ELF-1 (cell line): ENCODE data around the gene NIFK.
"Not testable (repeated sequence)": the region's sequence is repeated elsewhere in the genome, so short reads cannot be mapped to it uniquely, and the experiment has no call there.

Experiments
- DNase-seq: peaks from one replicate; pipeline ENCODE4 v3.0.0-alpha.2; 2016; ENCODE audit warnings: low read depth, low spot score

Gene NIFK

DNA sequence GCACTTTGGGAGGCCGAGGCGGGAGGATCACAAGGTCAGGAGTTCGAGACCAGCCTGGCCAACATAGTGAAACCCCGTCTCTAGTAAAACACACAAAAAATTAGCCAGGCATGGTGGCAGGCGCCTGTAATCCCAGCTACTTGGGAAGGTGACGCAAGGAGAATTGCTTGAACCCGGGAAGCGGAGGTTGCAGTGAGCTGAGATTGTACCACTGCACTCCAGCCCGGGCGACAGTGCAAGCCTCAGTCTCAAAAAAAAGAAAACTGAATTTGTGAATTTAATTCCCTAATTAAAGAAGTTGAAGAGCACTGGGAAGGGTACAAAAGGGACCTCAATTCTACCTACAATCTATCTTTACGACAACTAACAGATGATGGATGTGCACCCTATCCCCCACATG is 2.1 kb downstream of the NIFK start:
- not testable (repeated sequence) for DNase-seq

DNA sequence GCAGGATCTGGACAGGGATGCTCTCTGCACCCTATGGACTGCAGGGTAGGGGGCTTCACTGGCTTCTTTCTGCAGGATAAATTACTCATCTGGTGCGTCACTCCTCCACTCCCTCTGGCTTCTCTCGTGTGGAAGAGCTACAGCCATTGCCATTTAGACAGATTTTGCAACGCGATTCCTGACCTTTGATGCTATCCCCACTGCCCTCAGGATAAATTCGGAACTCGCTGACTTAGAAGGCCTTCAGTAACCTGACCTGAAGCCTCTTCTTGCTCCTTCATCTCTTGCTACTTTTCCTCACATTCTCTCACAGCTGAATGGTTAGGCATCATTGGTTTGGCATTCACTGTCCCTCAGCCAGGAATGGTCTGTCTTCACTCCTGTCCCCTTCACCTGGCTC is 5.3 kb downstream of the NIFK start:
- DNase-seq, result no peak

DNA sequence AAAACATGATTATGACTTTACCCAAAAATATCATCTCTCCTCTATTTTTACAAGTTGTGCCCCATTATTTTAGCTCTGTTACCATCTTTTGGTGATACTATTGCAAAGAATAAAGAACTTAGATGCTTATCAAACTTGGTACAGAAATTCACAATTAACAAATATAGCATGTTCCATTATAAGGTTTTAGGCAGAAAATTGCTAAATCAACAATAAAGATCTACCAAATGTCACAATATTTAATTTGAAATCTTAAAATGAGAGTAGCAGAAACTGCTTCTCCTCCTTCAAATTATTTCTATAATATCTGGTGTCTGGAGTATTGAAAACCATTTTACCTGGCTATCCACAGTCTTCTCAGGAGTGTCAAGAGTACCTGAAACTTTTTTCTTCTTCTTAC is 8.7 kb downstream of the NIFK start:
- no peak for DNase-seq

DNA sequence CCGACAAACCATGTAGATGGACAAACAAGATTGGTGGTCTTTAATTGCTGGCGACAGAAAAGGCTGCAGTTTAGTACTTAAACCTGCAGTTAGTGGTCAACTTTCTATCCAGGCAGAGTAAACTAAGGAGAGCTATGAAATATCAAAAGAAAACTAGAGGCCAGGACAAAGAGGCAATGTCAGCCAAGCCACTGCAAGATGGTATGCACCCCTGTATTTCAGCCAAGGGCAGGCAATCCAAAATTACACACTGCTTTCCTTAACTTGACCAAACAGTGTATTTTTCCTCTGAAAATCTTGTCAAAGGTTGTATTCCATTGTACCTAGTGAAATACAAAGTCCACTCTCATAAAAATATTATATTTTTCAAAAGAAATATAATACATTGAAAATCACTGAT is 9.3 kb downstream of the NIFK start:
- no peak for DNase-seq

DNA sequence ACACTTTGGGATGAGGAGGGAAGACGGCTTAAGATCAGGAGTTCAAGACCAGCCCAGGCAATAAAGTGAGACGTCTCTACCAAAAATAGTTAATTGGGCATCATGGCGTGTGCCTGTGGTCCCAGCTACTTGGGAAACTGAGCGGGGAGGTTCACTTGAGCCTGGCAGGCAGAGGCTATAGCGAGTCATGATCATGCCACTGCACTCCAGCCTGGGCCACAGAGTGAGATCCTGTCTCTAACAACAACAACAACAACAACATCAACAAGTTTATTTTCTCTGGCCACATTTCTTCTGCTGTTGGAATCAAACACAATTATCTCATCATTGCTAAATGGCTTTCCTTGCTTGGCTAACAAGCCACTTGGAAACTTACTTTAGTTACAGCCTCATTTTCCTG is 13.4 kb downstream of the NIFK start:
- DNase-seq, result no peak

DNA sequence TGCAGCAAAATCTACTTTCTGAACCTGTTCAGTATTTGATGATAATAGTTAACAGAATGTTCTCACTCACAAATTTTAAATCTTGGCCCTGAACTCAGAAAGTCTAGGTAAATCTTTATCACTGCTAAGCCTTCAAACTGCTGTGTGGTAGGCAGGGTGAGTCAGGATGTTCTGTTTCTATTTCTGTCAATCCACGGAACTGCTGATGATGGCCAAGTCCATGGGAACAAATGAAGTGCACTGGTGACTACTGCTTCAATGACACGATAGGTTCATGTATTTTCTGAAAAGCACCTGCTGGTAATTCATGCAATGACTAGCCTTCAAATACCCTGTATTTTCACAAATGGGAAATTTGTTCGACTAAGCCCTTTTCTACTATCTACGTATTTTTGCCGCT is 14.2 kb downstream of the NIFK start:
- no peak for DNase-seq

DNA sequence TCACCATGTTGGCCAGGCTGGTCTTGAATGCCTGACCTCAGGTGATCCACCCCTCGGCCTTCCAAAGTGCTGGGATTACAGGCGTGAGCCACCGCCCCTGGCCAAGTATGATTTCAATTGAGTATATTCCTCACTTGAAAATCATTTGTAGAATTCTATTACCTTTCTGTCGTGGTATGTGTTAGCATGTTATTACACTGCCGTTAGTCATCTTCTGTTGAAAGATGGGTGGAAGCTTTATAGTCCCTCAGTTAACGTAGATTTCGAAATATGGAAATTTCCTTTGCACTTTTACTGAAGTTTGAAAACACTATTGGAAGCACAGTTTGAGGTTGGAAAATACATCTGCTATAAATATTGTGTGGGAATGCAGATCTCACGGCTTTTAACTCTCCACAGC is 14.7 kb downstream of the NIFK start:
- no peak for DNase-seq

DNA sequence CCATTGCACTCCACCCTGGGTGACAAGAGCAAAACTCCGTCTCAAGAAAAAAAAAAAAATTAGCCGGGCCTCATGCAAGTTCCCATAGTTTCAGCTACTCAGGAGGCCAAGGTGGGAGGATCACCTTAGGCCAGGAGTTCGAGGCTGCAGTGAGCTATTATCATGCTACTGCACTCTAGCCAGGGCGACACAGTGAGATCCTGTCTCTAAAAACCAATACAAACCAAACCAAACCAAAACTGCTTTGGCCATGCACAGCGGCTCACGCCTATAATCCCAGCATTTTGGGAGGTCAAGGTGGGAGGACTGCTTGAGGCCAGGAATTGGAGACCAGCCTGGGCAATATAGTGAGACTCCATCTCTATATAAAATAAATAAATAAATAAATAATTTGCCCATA is 19.1 kb downstream of the NIFK start:
- DNase-seq, result no peak

DNA sequence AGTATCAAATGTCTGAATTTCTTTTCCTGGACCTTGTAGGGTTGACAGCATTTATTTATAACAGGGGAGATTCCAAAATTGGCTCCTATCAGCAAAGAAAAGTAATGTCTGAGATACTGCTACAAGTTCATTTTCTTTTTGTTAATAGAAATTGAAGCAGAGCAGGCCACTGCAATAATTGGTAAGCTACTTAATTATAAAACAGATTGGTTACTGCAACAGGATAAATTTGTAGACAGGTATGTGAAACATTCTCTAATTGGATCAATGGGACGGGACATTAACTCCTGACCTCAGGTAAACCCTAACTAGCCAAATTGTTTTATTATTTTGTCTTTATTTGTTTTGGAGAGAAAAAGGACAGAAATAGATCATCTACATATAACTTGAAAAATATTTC is 20.5 kb downstream of the NIFK start:
- DNase-seq, result no peak

DNA sequence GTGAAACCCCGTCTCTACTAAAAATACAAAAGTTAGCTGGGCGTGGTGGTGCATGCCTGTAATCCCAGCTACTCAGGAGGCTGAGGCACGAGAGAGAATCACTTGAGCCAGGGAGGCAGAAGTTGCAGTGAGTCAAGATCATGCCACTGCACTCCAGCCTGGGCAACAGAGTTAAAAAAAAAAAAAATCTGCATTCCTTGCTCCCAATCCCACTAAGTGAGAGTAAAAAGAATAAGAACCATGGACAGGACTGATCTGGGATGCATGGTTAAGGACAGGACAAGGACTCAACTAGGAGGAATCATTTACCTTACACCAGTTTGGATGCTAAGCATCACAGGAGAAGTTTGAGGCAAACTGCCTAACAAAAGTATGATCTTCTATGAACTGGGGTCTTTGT is 25.2 kb downstream of the NIFK start:
- not testable (repeated sequence) for DNase-seq

DNA sequence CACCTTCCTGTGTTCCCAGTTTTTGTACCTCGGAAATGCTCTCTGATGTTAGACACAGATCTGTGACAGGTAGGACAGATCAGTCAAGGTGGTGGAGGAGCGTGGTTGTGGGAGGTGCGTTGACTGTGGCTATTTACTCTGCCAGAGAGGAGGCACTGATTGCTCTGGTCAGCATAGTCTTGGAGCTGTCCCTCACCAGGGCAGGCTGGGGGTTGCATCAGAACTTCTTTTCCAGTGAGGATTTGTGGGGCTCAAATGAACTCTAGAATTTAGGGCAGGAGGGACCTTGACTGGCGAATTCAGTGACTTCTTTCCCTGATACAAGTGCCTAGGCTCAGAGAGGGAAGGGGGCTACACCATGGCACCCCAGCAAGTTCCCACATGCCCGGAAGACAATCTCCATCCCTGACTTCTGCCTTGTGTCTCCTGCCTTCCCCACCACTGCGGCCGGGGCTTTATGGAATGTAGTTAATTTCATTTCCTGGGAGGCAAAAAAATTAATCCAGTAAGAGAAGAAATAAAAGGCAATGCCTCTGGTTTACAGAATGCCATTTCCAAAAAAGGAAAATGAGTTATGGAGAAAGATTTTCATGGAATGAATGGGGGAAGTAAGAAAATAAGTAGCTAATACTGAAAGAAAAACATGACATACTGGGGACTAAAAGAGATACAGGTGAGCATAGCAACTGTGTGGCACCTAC is 26.1 kb downstream of the NIFK start:
- no peak for DNase-seq

DNA sequence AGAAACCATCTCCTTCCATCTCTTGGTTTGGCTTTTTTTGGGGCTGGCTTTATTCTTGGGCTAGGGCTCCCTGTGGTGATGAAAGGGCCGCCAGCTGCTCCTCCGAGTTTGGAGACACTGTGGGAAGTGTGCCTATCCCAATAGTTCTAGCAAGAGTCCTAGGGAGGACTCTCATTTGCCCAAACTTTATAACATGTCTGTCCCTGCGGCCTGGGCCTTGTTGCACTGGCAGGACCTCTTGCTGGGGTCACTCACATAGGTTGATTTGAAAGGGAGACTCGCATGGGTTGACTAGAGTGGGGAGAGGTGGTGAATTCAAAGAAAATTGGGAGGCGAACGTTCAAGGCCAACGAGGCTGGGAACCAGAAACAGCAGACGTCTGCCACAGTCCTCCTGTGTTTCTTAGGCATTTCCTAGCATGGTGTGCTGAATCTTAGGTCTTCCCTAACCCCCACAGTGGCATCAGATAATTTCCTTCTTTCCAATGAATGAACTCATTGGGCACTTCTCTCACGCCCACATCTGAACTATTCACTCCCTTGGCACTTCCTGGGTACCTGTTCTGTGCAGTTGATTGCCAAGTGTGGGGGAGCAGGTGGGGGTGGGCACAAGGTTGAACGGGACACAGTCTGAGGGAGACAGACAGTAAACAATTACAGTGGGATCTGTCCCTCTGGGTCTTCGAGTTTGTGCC is 26.8 kb downstream of the NIFK start:
- no peak for DNase-seq

DNA sequence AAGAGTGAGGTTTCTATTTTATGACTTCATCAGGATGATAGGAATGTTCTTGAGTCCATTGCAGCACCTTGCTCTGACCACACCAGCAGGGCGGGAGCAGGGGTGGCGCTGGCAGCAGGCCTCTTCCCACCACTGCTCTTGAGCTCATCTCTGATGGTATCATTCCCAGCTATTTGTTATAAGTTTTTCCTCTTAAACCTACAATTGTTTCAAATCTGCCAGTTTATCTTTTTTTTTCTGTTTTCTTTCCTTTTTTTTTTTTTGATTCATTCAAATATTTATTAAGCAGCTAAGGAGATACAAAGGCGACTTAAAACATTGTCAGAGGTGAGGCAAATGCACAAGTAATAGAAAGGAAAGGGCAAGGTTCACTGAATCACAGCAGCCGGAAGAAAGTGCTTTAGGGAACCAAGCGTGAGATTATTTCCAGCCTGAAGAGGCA is 28.7 kb downstream of the NIFK start:
- DNase-seq, result peak; percentile 25

DNA sequence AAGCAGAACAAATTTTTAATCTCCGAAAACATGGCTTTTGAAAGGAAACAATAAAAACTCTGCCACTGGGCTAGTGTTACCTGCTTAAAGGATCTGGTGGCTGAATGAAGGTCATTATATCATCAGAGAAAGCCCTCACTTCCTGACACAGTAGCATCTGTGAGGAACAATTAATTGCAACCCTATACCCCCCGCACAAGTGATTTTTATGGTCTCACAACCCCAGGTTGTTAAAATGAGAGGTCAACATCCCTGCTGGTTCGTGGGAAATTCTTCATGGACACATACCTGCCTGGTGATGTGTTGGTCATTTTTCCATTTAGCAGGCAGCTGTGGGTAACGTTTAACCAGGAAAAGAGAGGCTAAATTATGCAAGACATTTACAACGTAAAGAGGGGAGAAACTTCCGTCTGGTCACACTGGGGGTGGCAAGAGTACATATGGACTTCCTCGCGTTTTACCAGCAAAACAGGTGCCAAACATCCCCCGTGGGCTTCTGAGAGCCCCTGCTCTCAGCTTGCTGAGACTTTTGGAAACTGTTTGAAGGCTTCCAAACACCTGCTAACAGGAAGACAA is 29.2 kb downstream of the NIFK start:
- no peak for DNase-seq

DNA sequence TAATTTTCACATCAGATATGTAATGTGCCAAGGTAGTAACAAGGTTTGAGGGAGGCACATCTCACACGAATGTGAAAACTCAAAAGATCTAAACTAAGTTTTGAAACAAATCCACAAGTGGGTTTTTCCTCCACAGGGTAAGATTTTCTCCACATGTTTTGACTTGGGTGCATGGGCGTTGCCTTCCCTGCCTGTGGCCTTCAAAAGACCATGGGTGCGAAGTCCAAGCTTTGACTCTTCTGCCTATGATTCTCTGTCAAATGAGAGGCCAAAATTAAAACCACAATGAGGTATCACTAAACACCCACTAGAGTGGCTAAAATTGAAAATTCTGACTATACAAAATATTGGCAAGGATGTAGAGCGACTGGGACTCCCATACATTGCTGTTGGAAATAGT is 30.7 kb downstream of the NIFK start:
- no peak for DNase-seq

DNA sequence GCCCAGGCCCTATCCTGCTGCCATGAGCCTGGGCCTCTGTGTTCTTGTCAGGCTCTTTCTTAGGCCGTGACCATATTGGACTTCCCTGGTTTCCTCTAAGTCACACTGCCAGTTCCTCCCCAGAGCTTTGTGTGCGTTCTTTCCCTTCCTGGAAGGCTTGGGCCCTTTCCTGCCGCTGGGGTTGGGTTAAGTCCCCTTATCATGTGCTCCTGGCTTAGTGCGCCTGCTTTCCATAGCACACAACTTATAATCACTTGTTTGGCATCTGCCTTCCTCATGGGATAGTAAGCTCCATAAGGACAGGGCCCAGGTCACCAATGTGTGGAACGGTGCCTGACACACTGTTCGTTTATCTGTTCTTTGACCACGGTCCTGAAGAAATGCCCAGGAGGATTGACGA is 31.3 kb downstream of the NIFK start:
- DNase-seq, result no peak

DNA sequence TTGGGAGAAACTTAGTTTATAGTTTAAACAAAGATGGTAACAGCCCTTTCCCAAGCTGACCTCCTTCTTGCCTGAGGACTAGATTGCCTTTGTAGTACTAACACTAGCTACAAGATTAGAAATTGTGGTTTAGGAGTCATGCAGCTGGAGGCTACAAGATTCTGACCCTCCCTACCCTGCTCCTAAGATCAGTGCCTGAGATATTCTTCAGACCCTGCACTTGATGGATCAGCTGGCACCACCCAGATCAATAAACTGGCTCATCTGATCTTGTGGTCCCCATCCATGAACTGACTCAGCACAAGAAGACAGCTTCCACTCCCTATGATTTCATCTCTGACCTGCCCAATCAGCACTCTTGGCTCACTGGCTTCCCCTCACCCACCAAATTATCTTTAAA is 34.9 kb downstream of the NIFK start:
- DNase-seq, result not testable (repeated sequence)

DNA sequence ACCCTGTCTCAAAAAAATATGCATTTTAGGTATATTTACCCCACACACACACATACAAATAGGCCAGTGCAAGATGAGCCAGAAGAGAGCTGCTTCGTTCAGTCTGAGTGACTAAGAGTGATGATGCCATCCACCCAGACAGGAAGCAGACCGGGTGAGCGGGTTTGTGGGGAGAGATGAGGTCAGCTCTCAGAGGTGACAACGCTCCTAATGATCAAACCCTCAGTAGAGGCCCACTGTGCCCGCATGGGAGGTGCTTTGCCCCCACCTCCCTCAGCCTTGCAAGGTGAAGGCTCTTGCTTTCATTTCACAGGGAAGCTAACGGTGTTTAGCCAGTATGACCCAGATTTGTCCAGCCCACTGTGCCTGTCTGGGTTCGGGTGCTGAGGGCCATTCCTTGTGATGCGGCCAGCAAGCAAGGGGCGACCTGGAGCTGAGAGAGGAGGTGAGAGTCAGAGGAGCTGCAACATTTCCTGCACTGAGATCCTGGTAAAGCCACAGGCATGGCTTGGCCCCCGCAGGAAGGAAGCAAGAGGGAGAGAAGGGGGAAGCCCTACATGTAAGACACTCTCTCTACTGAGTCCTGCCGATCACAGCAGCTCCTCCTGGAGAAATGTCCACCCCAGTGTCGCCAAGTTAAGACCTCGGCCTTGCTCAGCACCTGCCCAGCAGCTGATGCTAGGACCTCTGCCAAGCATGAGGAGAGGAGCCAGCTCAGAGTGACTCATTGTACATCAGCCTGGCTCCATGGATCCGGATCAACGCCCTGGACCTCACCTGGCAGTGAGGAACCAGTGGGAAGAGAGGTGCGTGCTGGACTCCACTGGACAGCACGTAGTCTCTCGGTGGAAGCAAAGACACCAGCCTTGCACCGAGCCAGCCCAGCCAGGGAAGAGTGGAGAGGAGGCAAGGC is 37.0 kb downstream of the NIFK start:
- peak; percentile 45 for DNase-seq

DNA sequence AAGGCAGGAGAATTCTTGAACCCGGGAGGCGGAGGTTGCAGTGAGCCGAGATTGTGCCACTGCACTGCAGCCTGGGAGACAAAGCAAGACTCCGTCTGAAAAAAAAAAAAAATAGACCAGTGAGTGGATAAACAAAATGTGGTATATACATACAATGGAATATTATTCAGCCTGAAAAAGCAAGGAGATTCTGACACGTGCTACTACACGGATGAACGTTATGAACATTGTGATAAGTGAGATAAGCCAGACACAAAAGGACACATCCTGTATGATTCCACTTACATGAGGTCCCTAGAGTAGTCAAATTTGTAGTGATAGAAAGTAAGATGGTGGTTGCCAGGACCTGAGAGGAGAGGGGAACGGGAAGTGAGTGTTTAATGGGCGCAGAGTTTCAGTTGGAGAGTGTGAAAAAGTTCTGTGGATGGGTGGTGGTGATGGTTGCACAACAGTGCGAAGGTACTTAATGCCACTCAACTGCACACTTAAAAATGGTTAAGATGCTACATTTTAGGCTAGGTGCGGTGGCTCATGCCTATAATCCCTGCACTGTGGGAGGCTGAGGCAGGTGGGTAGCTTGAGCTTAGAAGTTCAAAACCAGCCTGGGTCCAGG is 38.3 kb downstream of the NIFK start:
- no peak for DNase-seq

DNA sequence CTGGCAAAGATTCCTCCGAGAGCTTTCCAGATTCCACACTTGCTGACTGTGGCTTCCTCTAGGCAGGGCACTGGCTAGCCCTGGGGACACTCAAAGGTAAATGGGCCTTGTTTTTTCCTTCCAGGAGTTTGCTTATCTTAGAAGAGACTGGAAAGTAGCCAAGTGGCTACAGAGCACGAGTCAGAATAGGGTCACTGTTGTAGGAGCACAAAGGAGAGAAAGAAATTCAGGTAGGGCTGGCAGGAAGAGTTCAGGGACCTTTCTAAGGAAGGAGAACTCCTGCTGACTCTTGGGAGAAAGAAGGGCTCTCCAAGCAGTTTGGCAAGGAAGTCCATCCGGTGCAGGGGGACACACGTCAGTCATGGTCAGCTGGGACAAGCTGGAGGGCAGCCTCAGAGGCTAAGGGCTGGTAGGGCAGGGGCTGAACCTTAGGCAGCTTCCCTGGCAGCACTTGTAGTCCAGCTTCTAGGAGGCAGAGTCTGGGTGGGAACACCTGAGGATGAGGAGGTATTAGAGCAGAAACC is 39.5 kb downstream of the NIFK start:
- DNase-seq, result no peak

DNA sequence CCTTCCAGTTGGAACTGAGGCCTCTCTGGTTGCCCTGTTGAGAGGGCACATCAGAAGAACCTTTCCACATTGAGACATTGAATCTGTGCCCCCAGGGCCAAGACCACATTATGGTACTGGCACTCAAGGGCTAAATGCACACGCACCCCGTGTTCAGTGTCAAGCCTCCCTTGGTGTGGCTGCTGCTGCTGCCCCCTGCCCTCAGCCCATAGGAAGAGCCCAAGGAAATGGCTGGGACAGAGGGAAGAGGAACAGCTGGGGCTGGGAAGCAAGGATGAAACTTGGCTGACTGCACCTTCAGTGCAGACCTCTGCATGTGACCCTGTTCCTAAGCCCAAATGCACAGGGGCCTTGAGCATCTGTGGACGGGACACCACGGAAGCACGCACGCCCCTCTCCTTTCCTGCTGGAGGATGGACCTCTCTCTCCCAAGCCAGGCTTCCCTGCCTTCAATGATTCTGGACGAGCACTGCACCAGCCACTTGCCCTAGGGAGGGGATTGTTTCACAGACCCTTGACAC is 40.2 kb downstream of the NIFK start:
- no peak for DNase-seq
